ENCODE data around the gene CSNK1A1.

Gene CSNK1A1

GRCh38 chr5:149485655-149486615 lies 65.3 kb downstream of the CSNK1A1 start:
- WGBS, 2 donors (ENCODE audit: extremely low coverage in 2 of 2, insufficient read length in 2 of 2, insufficient replicate concordance in 1 of 2), result no CpG with 5 or more reads among the region's 2 CpGs
- Histone ChIP-seq H2BK5ac (ENCODE audit: low read length) (no peak overlapping the region), H3K9ac (ENCODE audit: low read depth, low read length, poor library complexity) (no peak overlapping the region), H3K4me2 (ENCODE audit: insufficient read depth, low read length, poor library complexity, severe bottlenecking) (no peak overlapping the region), H4K8ac (ENCODE audit: low read depth, low read length) (no peak overlapping the region), H3K9me3 (replicated peaks in 1 of 2; ENCODE audit: control insufficient read depth in 2 of 2, insufficient read depth in 1 of 2, low read depth in 1 of 2, low read length in 2 of 2) (no peaks in the 10 kb centered on the region), H3K14ac (ENCODE audit: low read length) (no peak overlapping the region), H4K91ac (ENCODE audit: low read depth, low read length, poor library complexity) (no peak overlapping the region), H3K36me3 (replicated peaks in 1 of 2; ENCODE audit: control insufficient read depth in 2 of 2, insufficient read depth in 2 of 2, low read length in 2 of 2) (no peaks in the 10 kb centered on the region), H2AK5ac (ENCODE audit: low read depth, low read length) (no peak overlapping the region), H3K4me3 (ENCODE audit: low read length in 2 of 2) (no peak overlapping the region), H2BK12ac (ENCODE audit: low read length) (no peak overlapping the region), H3K79me1 (ENCODE audit: low read depth, low read length) (no peaks in the 10 kb centered on the region), H3K27ac (replicated peaks; ENCODE audit: low read length) (no peak overlapping the region), H2AFZ (ENCODE audit: low read length) (no peak overlapping the region), H3K4ac (ENCODE audit: low read length) (no peak overlapping the region), H3K4me1 (ENCODE audit: control insufficient read depth in 2 of 2, insufficient read depth in 1 of 2, low read depth in 1 of 2, low read length in 2 of 2) (peaks cover 0 to 2% of the 10 kb centered on the region in 2 donors), H3K27me3 (ENCODE audit: control insufficient read depth in 3 of 3, insufficient read depth in 3 of 3, low read depth in 1 of 3, low read length in 3 of 3) (no peaks in the 10 kb centered on the region), H2BK120ac (ENCODE audit: low read depth, low read length) (no peak overlapping the region), H3K18ac (ENCODE audit: low read length) (no peak overlapping the region), H3K23ac (ENCODE audit: low read depth, low read length, poor library complexity) (no peak overlapping the region), H2BK15ac (ENCODE audit: low read length) (no peak overlapping the region)
- DNase-seq (ENCODE audit: low spot score), result no peak

- Histone ChIP-seq H2BK15ac (ENCODE audit: low read length) (no peak overlapping the region), H4K8ac (ENCODE audit: low read depth, low read length) (no peak overlapping the region), H3K9me3 (replicated peaks in 1 of 2; ENCODE audit: control insufficient read depth in 2 of 2, insufficient read depth in 1 of 2, low read depth in 1 of 2, low read length in 2 of 2) (no peaks in the 10 kb centered on the region), H3K4me3 (ENCODE audit: low read length in 2 of 2) (no peak overlapping the region), H3K27ac (replicated peaks; ENCODE audit: low read length) (no peak overlapping the region), H3K4me2 (ENCODE audit: insufficient read depth, low read length, poor library complexity, severe bottlenecking) (no peak overlapping the region), H3K27me3 (ENCODE audit: control insufficient read depth in 3 of 3, insufficient read depth in 3 of 3, low read depth in 1 of 3, low read length in 3 of 3) (no peaks in the 10 kb centered on the region), H2AK5ac (ENCODE audit: low read depth, low read length) (no peak overlapping the region), H3K36me3 (replicated peaks in 1 of 2; ENCODE audit: control insufficient read depth in 2 of 2, insufficient read depth in 2 of 2, low read length in 2 of 2) (no peaks in the 10 kb centered on the region), H4K91ac (ENCODE audit: low read depth, low read length, poor library complexity) (no peak overlapping the region), H3K4me1 (ENCODE audit: control insufficient read depth in 2 of 2, insufficient read depth in 1 of 2, low read depth in 1 of 2, low read length in 2 of 2) (peaks cover 0 to 2% of the 10 kb centered on the region in 2 donors), H2BK5ac (ENCODE audit: low read length) (no peak overlapping the region), H2BK120ac (ENCODE audit: low read depth, low read length) (no peak overlapping the region), H3K14ac (ENCODE audit: low read length) (no peak overlapping the region), H2BK12ac (ENCODE audit: low read length) (no peak overlapping the region), H2AFZ (ENCODE audit: low read length) (peak overlapping the region; percentile 11), H3K4ac (ENCODE audit: low read length) (no peak overlapping the region), H3K23ac (ENCODE audit: low read depth, low read length, poor library complexity) (no peak overlapping the region), H3K18ac (ENCODE audit: low read length) (no peak overlapping the region), H3K79me1 (ENCODE audit: low read depth, low read length) (no peaks in the 10 kb centered on the region), H3K9ac (ENCODE audit: low read depth, low read length, poor library complexity) (no peak overlapping the region)
- DNase-seq (ENCODE audit: low spot score), result no peak
- no CpG with 5 or more reads among the region's 4 CpGs for WGBS, 2 donors (ENCODE audit: extremely low coverage in 2 of 2, insufficient read length in 2 of 2, insufficient replicate concordance in 1 of 2)
These were observed 69.8 kb downstream of the CSNK1A1 start for GRCh38 chr5:149481485-149481884.

DNA sequence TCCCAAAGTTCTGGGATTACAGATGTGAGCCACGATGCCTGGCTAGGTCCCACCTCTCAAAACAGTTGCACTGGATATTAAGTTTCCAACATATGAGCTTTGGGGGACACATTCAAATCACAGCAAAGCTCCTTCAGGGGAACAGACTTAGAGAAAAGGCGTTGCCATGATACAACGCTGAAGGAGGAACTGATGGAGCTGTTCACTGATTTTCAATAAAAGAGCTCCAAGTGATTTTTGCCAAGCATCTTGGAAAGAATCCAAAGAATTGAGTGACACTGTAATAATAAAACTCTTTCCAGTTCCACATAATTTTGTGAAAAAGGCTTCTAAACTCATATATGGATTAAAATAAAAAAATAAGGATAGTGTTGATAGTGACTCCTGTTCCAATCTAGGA lies 72.5 kb downstream of the CSNK1A1 start:
- Histone ChIP-seq H3K36me3 (replicated peaks in 1 of 2; ENCODE audit: control insufficient read depth in 2 of 2, insufficient read depth in 2 of 2, low read length in 2 of 2) (no peaks in the 10 kb centered on the region), H3K4me3 (ENCODE audit: low read length in 2 of 2) (no peak overlapping the region), H3K4me1 (ENCODE audit: control insufficient read depth in 2 of 2, insufficient read depth in 1 of 2, low read depth in 1 of 2, low read length in 2 of 2) (no peaks in the 10 kb centered on the region), H2BK12ac (ENCODE audit: low read length) (no peak overlapping the region), H4K91ac (ENCODE audit: low read depth, low read length, poor library complexity) (no peak overlapping the region), H2BK5ac (ENCODE audit: low read length) (no peak overlapping the region), H3K4ac (ENCODE audit: low read length) (no peak overlapping the region), H3K4me2 (ENCODE audit: insufficient read depth, low read length, poor library complexity, severe bottlenecking) (no peak overlapping the region), H3K14ac (ENCODE audit: low read length) (no peak overlapping the region), H2AK5ac (ENCODE audit: low read depth, low read length) (no peak overlapping the region), H2BK15ac (ENCODE audit: low read length) (no peak overlapping the region), H3K18ac (ENCODE audit: low read length) (no peak overlapping the region), H2AFZ (ENCODE audit: low read length) (no peak overlapping the region), H3K23ac (ENCODE audit: low read depth, low read length, poor library complexity) (no peak overlapping the region), H3K27ac (replicated peaks; ENCODE audit: low read length) (no peak overlapping the region), H3K9ac (ENCODE audit: low read depth, low read length, poor library complexity) (no peak overlapping the region), H4K8ac (ENCODE audit: low read depth, low read length) (no peak overlapping the region), H3K9me3 (replicated peaks in 1 of 2; ENCODE audit: control insufficient read depth in 2 of 2, insufficient read depth in 1 of 2, low read depth in 1 of 2, low read length in 2 of 2) (no peaks in the 10 kb centered on the region), H3K79me1 (ENCODE audit: low read depth, low read length) (no peaks in the 10 kb centered on the region), H3K27me3 (ENCODE audit: control insufficient read depth in 3 of 3, insufficient read depth in 3 of 3, low read depth in 1 of 3, low read length in 3 of 3) (no peaks in the 10 kb centered on the region), H2BK120ac (ENCODE audit: low read depth, low read length) (no peak overlapping the region)
- DNase-seq (ENCODE audit: low spot score), result no peak
- WGBS, 2 donors (ENCODE audit: extremely low coverage in 2 of 2, insufficient read length in 2 of 2, insufficient replicate concordance in 1 of 2), result no CpG with 5 or more reads among the region's 3 CpGs

DNA sequence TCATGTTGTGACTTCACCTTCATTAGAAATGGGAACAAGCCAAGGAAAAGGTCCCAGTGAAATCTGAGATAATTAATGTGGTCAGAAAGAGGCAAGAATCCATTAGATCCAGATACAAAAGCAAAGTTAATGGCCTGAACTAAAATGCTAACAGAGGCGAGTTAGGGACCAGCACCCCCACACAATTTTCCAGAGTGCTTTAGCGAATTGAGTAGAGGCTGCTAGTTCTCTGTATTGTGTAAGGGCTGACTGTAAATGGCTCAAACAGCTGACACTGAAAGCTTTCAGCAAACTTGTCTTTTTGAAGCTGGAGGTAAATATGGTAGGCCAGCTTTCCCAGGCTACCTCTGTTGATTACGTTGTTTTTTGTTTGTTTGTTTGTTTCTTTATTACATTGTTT lies 75.5 kb downstream of the CSNK1A1 start:
- H2AFZ ChIP-seq (ENCODE audit: low read length), result peak overlapping the region; percentile 0

More for the DNA sequence above, 75.5 kb downstream of the CSNK1A1 start:
- H3K18ac ChIP-seq (ENCODE audit: low read length), result no peak overlapping the region
- H3K36me3 ChIP-seq (replicated peaks in 1 of 2; ENCODE audit: control insufficient read depth in 2 of 2, insufficient read depth in 2 of 2, low read length in 2 of 2), result no peaks in the 10 kb centered on the region
- H2BK120ac ChIP-seq (ENCODE audit: low read depth, low read length), result no peak overlapping the region
- no peak for DNase-seq (ENCODE audit: low spot score)
- H3K4me2 ChIP-seq (ENCODE audit: insufficient read depth, low read length, poor library complexity, severe bottlenecking), result no peak overlapping the region
- no peak overlapping the region for H2BK15ac ChIP-seq (ENCODE audit: low read length)
- no peak overlapping the region for H4K8ac ChIP-seq (ENCODE audit: low read depth, low read length)
- no peak overlapping the region for H3K4me3 ChIP-seq (ENCODE audit: low read length in 2 of 2)
- no peak overlapping the region for H3K23ac ChIP-seq (ENCODE audit: low read depth, low read length, poor library complexity)
- H3K9me3 ChIP-seq (replicated peaks in 1 of 2; ENCODE audit: control insufficient read depth in 2 of 2, insufficient read depth in 1 of 2, low read depth in 1 of 2, low read length in 2 of 2), result no peaks in the 10 kb centered on the region
- H3K4ac ChIP-seq (ENCODE audit: low read length), result no peak overlapping the region
- no CpG with 5 or more reads among the region's 3 CpGs for WGBS, 2 donors (ENCODE audit: extremely low coverage in 2 of 2, insufficient read length in 2 of 2, insufficient replicate concordance in 1 of 2)
- no peak overlapping the region for H2BK5ac ChIP-seq (ENCODE audit: low read length)
- no peak overlapping the region for H3K9ac ChIP-seq (ENCODE audit: low read depth, low read length, poor library complexity)
- no peaks in the 10 kb centered on the region for H3K4me1 ChIP-seq (ENCODE audit: control insufficient read depth in 2 of 2, insufficient read depth in 1 of 2, low read depth in 1 of 2, low read length in 2 of 2)
- no peak overlapping the region for H3K27ac ChIP-seq (replicated peaks; ENCODE audit: low read length)
- H4K91ac ChIP-seq (ENCODE audit: low read depth, low read length, poor library complexity), result no peak overlapping the region
- no peaks in the 10 kb centered on the region for H3K79me1 ChIP-seq (ENCODE audit: low read depth, low read length)
- H3K14ac ChIP-seq (ENCODE audit: low read length), result no peak overlapping the region
- no peak overlapping the region for H2BK12ac ChIP-seq (ENCODE audit: low read length)
- no peak overlapping the region for H2AK5ac ChIP-seq (ENCODE audit: low read depth, low read length)
- no peaks in the 10 kb centered on the region for H3K27me3 ChIP-seq (ENCODE audit: control insufficient read depth in 3 of 3, insufficient read depth in 3 of 3, low read depth in 1 of 3, low read length in 3 of 3)

All from neuronal stem cell (in vitro differentiated cells).